Lung (tissue), 12 donors: ENCODE data around the gene MR1. TPM values are rescaled to one million over a fixed set of nuclear protein-coding genes. Genes with fewer than 3 reads are reported as not detected.

Experiments
- ATAC-seq: fragments of 200-7000 bp; cut with Tn5 transposase; one replicate; pipeline ENCODE4 v1.9.1; 2020; ENCODE audit warnings: moderate number of reproducible peaks; ENCODE audit not compliant: insufficient read depth, low FRiP score
- DNase-seq, 3 donors: peaks; one replicate each; pipeline ENCODE4 v3.0.0-alpha.2; 2013 to 2017
- H3K27ac ChIP-seq, 2 donors: one replicate each; pipeline ENCODE4 v1.5.1; 2013; ENCODE audit warnings: mild to moderate bottlenecking in 2 of 2, moderate library complexity in 2 of 2, control low read depth in 1 of 2, inconsistent platforms in 1 of 2, low read depth in 1 of 2, low read length in 1 of 2
- H3K27me3 ChIP-seq, 3 donors: one replicate each; pipeline ENCODE4 v1.5.1; 2013; ENCODE audit warnings: low read length in 2 of 3; ENCODE audit not compliant: control insufficient read depth in 3 of 3, insufficient read depth in 3 of 3
- H3K36me3 ChIP-seq, 4 donors: one replicate each; pipeline ENCODE4 v1.5.1; 2013; ENCODE audit warnings: low read length in 4 of 4, mild to moderate bottlenecking in 1 of 4, moderate library complexity in 1 of 4; ENCODE audit not compliant: control insufficient read depth in 4 of 4, insufficient read depth in 4 of 4
- H3K4me1 ChIP-seq, 5 donors: one replicate each; pipeline ENCODE4 v1.5.1; 2013; ENCODE audit warnings: low read length in 5 of 5, mild to moderate bottlenecking in 2 of 5, moderate library complexity in 1 of 5; ENCODE audit not compliant: control insufficient read depth in 5 of 5, insufficient read depth in 5 of 5
- H3K4me3 ChIP-seq: one replicate; pipeline ENCODE4 v1.5.1; 2013; ENCODE audit warnings: mild to moderate bottlenecking, control low read depth, moderate library complexity
- H3K9ac ChIP-seq, 2 donors: one replicate each; pipeline ENCODE4 v1.5.1; 2013; ENCODE audit warnings: low read length in 2 of 2, control low read depth in 1 of 2; ENCODE audit not compliant: insufficient read depth in 1 of 2
- H3K9me3 ChIP-seq, 4 donors: one replicate each; pipeline ENCODE4 v1.5.1; 2013; ENCODE audit warnings: low read length in 3 of 4, mild to moderate bottlenecking in 1 of 4, moderate library complexity in 1 of 4; ENCODE audit not compliant: control insufficient read depth in 4 of 4, insufficient read depth in 3 of 4
- CTCF ChIP-seq: IDR thresholded peaks from 2 replicates; pipeline ENCODE4 v1.5.1; 2012; ENCODE audit warnings: mild to moderate bottlenecking; ENCODE audit errors: control extremely low read depth, extremely low read depth
- WGBS, 2 donors: extraction: QIAGEN DNeasy Blood & Tissue Kit; methylation state at CpG; one replicate each; pipeline ENCODE4 v1.1.7; 2013; 5-methylcytosine and 5-hydroxymethylcytosine counted together
- polyA plus RNA-seq, 2 donors: library from polyadenylated mRNA; stranded (reverse); fragments of 200-250 nt; gene quantifications; one replicate each; pipeline ENCODE4 v1.2.1, GENCODE V29; 2013
- total RNA-seq, 2 donors: library from RNA; depleted of rRNA in 1 of 2; stranded (reverse); fragments of >200 nt in 1 of 2; gene quantifications; one replicate each; pipeline ENCODE4 v1.2.1, GENCODE V29; 2014 to 2021
- donor health status: control.
- donor health status: control.
- donor health status: Bipolar disorder and iron deficiency.
- donor health status: healthy.
- donor health status: DM: yes; HTN: yes; CAD: no.

The MR1 gene
- total and polyA plus RNA-seq, 4 donors, result 8.1 to 31.0 (median 23.9) TPM

DNA sequence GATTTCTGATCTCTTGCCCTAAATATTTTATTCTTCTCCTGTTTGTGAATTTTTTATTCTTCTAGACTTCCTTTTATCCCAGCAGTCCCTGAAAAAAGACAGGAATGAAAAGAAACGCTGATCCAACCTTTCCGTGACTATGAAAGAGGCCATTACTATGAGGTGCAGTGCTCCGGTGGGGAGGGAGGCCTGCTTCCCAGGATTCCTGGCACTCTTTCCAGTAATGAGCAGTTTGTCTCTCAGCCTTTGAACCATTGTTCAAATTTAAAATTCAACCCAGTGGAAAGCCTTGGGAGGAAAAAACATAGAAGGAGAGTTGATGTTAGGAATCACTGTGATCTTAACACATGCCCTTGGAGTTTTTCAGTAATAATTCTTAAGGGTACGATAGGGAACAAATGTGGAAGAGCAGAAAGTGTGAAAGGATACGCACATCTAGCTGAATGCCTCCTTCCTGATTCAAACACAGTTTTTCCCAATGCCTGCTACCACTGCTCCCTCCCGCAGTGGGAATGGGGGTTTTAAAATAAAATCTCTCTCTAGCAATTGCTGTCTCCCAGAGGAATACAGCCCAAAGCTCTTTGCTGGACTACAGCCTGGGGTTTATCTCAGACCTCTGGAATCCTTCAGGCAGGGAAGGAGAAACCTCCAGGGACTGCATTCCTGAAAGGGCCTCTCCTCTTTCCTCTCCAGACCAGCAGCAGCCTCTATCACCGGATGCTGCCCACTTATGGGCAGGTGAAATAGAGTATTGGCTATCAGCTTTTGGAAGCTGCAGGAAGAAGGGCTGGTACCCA is 60.8 kb downstream of the MR1 start:
- H3K36me3 ChIP-seq, result peaks cover 0 to 6% (median 0%) of the 10 kb centered on the region in 4 donors
- no peak for ATAC-seq
- no peak overlapping the region for H3K4me3 ChIP-seq
- DNase-seq, result peak in 2 of 3 donors; percentile 25 to 32
- no peak overlapping the region for H3K9ac ChIP-seq
- peak overlapping the region in 1 of 2 donors; percentile 66 for H3K27ac ChIP-seq
- H3K4me1 ChIP-seq, result peaks cover 16 to 39% (median 28%) of the 10 kb centered on the region in 5 donors
- H3K27me3 ChIP-seq, result no peaks in the 10 kb centered on the region
- no peak for TF ChIP-seq CTCF
- H3K9me3 ChIP-seq, result no peaks in the 10 kb centered on the region
- 71 to 82% methylated on average over 7 of the region's 7 CpGs for WGBS, 2 donors

- peaks cover 16 to 39% (median 29%) of the 10 kb centered on the region in 5 donors for H3K4me1 ChIP-seq
- no peak for TF ChIP-seq CTCF
- H3K9ac ChIP-seq, result no peak overlapping the region
- peaks cover 0 to 6% (median 0%) of the 10 kb centered on the region in 4 donors for H3K36me3 ChIP-seq
- H3K9me3 ChIP-seq, result no peaks in the 10 kb centered on the region
- H3K27me3 ChIP-seq, result no peaks in the 10 kb centered on the region
- no peak for ATAC-seq
- WGBS, 2 donors, result 90 to 93% methylated on average over 8 of the region's 8 CpGs
- DNase-seq, result no peak
- H3K4me3 ChIP-seq, result no peak overlapping the region
- H3K27ac ChIP-seq, result peak overlapping the region in 1 of 2 donors; percentile 37
Measured at GRCh38 chr1:181095260-181095659, 61.5 kb downstream of the MR1 start.

GRCh38 chr1:181095763-181096184 is 62.0 kb downstream of the MR1 start:
- Histone ChIP-seq H3K27me3 (no peaks in the 10 kb centered on the region), H3K27ac (peak overlapping the region; percentile 37 to 72), H3K4me3 (no peak overlapping the region), H3K9me3 (no peaks in the 10 kb centered on the region), H3K36me3 (peaks cover 0 to 6% (median 0%) of the 10 kb centered on the region in 4 donors), H3K9ac (no peak overlapping the region), H3K4me1 (peaks cover 16 to 37% (median 29%) of the 10 kb centered on the region in 5 donors)
- ATAC-seq, result no peak
- TF ChIP-seq CTCF, result no peak
- 80 to 86% methylated on average over 5 of the region's 5 CpGs for WGBS, 2 donors
- DNase-seq, result no peak
